GM12878 (cell line): ENCODE measurements around the gene OR52N5. TPM values are rescaled to one million over a fixed set of nuclear protein-coding genes. Genes with fewer than 3 reads are reported as not detected.

ENCODE experiments used
- ATAC-seq: fragments of 200-7000 bp; cut with Tn5 transposase; 3 replicates; pipeline ENCODE4 v1.9.1; 2020; ENCODE audit warnings: mild to moderate bottlenecking, moderate library complexity
- BruUV-seq: library from RNA; stranded (reverse); fragments of 400-500 nt; replicated peaks from 2 replicates; lab custom pipeline; 2021; lab: Mats Ljungman, UMichigan
- CTCF ChIA-PET: fragments of 300-600 bp; sonication (Branson Sonifier 250); formaldehyde crosslinking; extraction: SDS; loops from one replicate; lab custom pipeline; 2021; ENCODE audit warnings: inconsistent platforms; lab: Yijun Ruan, JAX
- POLR2A ChIA-PET: fragments of 350-600 bp; formaldehyde crosslinking; extraction: SDS; loops from one replicate; lab custom pipeline; 2021; ENCODE audit warnings: inconsistent platforms; lab: Charles Lee
- RAD21 ChIA-PET: fragments of 300-600 bp; sonication (Branson Sonifier 250); formaldehyde crosslinking; loops from one replicate; lab custom pipeline; 2023; ENCODE audit warnings: antibody characterized with exemption; ENCODE audit not compliant: unreplicated experiment; lab: Charles Lee
- SMC1A ChIA-PET: fragments of 300-600 bp; sonication (Branson Sonifier 250); formaldehyde crosslinking; loops from one replicate; lab custom pipeline; 2023; ENCODE audit not compliant: unreplicated experiment, uncharacterized antibody; lab: Charles Lee
- DNase-seq: peaks from one replicate; pipeline ENCODE4 v3.0.0-alpha.2; 2011; ENCODE audit warnings: low read depth, low spot score
- FAIRE-seq: peaks from 3 replicates; lab custom pipeline; 2011; peaks lifted over from hg19 to GRCh38; lab: Jason Lieb, UNC
- H2AFZ ChIP-seq: 2 replicates; pipeline ENCODE4 v1.6.0; 2011; ENCODE audit warnings: low read depth, low read length, control low read depth; ENCODE audit not compliant: control insufficient read depth
- H3K27ac ChIP-seq: 2 replicates; pipeline ENCODE4 v1.5.1; 2011; ENCODE audit warnings: control low read depth; ENCODE audit not compliant: control insufficient read depth, insufficient read depth
- H3K27me3 ChIP-seq, 2 experiments: replicated peaks in 1 of 2; 2 replicates each; pipeline versions ENCODE4 v1.6.0 to v1.6.1; 2011; ENCODE audit warnings: low read length in 1 of 2; ENCODE audit not compliant: control insufficient read depth in 2 of 2, insufficient read depth in 2 of 2
- H3K36me3 ChIP-seq, 2 experiments: 2 replicates each; pipeline ENCODE4 v1.5.1; 2011; ENCODE audit warnings: low read length in 1 of 2; ENCODE audit not compliant: control insufficient read depth in 2 of 2, insufficient read depth in 2 of 2
- H3K4me1 ChIP-seq: 2 replicates; pipeline ENCODE4 v1.6.1; 2011; ENCODE audit warnings: mild to moderate bottlenecking, low read length, moderate library complexity, mixed read lengths; ENCODE audit not compliant: control insufficient read depth, insufficient read depth
- H3K4me2 ChIP-seq: 2 replicates; pipeline ENCODE4 v1.6.0; 2011; ENCODE audit warnings: control low read depth; ENCODE audit not compliant: control insufficient read depth, insufficient read depth
- H3K4me3 ChIP-seq: fragments of 200-600 bp; sonication (generic); 2 replicates; pipeline ENCODE4 v1.5.1; 2016
- H3K79me2 ChIP-seq: 2 replicates; pipeline ENCODE4 v1.6.0; 2011; ENCODE audit warnings: low read length; ENCODE audit not compliant: control insufficient read depth, insufficient read depth
- H3K9ac ChIP-seq: 2 replicates; pipeline ENCODE4 v1.8.0; 2011; ENCODE audit warnings: low read length, control low read depth, mixed read lengths; ENCODE audit not compliant: control insufficient read depth, insufficient read depth
- H3K9me3 ChIP-seq: replicated peaks from 3 replicates; pipeline ENCODE4 v1.5.1; 2011; ENCODE audit warnings: mild to moderate bottlenecking, low read length; ENCODE audit not compliant: control insufficient read depth, insufficient read depth
- H4K20me1 ChIP-seq: 2 replicates; pipeline ENCODE4 v1.6.0; 2011; ENCODE audit not compliant: control insufficient read depth, insufficient read depth
- KDM1A ChIP-seq: fragments of 200-600 bp; sonication (generic); IDR thresholded peaks from 2 replicates; pipeline ENCODE4 v1.6.1; 2016; ENCODE audit warnings: borderline replicate concordance
- MTA3 ChIP-seq: IDR thresholded peaks from 2 replicates; pipeline ENCODE4 v1.6.1; 2012; ENCODE audit warnings: low read length, inconsistent platforms, borderline replicate concordance
- YBX1 ChIP-seq: fragments of 450-650 bp; IDR thresholded peaks from 2 replicates; pipeline ENCODE4 v1.6.1; 2016; ENCODE audit warnings: antibody characterized with exemption
- ZBED1 ChIP-seq: IDR thresholded peaks from 2 replicates; pipeline ENCODE4 v1.6.1; 2016; ENCODE audit warnings: borderline replicate concordance
- ZNF384 ChIP-seq: IDR thresholded peaks from 2 replicates; pipeline ENCODE4 v1.6.1; 2012; ENCODE audit warnings: low read depth, mild to moderate bottlenecking, low read length, improper control_type of control experiment, borderline replicate concordance
- ZSCAN29 ChIP-seq: fragments of 450-650 bp; IDR thresholded peaks from 2 replicates; pipeline ENCODE4 v1.6.1; 2017; ENCODE audit warnings: mild to moderate bottlenecking, moderate library complexity
- WGBS: methylation state at CpG from one replicate; pipeline ENCODE4 v1.1.6; 2016; ENCODE audit warnings: low lambda C conversion rate; ENCODE audit not compliant: insufficient replicate concordance, insufficient coverage; ENCODE audit errors: missing lambda C conversion rate; 5-methylcytosine and 5-hydroxymethylcytosine counted together
- in situ Hi-C: fragments of 300-500 bp; cut with MboI; formaldehyde crosslinking; loops from 9 replicates; pipeline ENCODE4 v1.14.3; 2018; ENCODE audit warnings: mixed read lengths
- intact Hi-C: fragments of 100-400 bp; cut with micrococcal nuclease; formaldehyde crosslinking; loops from one replicate; pipeline ENCODE4 v1.14.2; 2022; ENCODE audit not compliant: unreplicated experiment
- polyA plus RNA-seq, 11 experiments: library from polyadenylated mRNA; depleted of rRNA in 4 of 11; unstranded in 6 of 11; stranded (reverse) in 5 of 11; fragments of >200 nt; fragmentation: Nextera tagmentation in 4 of 11; fragmentation: Illumina TruSeq in 1 of 11; extraction: Ambion mirVana in 4 of 11; extraction: Trizol in 1 of 11; gene quantifications; 1 replicate in 1 of 11; 2 replicates in 10 of 11; pipeline versions ENCODE4 v1.2.1 to v1.2.3, GENCODE V29; 2011 to 2016; ENCODE audit warnings: inconsistent platforms in 2 of 11, missing spikeins in 2 of 11, low read depth in 1 of 11
- total RNA-seq, 4 experiments: library from RNA; depleted of rRNA in 3 of 4; stranded (reverse); fragments of >200 nt in 3 of 4; fragmentation: Illumina TruSeq in 1 of 4; extraction: Trizol in 1 of 4; gene quantifications; 2 replicates each; pipeline versions ENCODE4 v1.2.1 to v1.2.3, GENCODE V29; 2013 to 2021
- TF ChIP-seq, protein P1 (sequence below): fragments of 450-650 bp; IDR thresholded peaks from 2 replicates; pipeline ENCODE4 v1.6.1; 2016; ENCODE audit warnings: mild to moderate bottlenecking
- TF ChIP-seq, protein P2 (sequence below): fragments of 450-650 bp; formaldehyde crosslinking; IDR thresholded peaks from 2 replicates; pipeline ENCODE4 v1.4.0; 2022; ENCODE audit warnings: mild to moderate bottlenecking, moderate library complexity
- TF ChIP-seq, protein P3 (sequence below): fragments of 450-650 bp; formaldehyde crosslinking; IDR thresholded peaks from 2 replicates; pipeline ENCODE4 v1.4.0; 2020; ENCODE audit warnings: mild to moderate bottlenecking, moderate library complexity
- TF ChIP-seq, protein P4 (sequence below): IDR thresholded peaks from 2 replicates; pipeline ENCODE4 v1.6.1; 2012; ENCODE audit warnings: mild to moderate bottlenecking, low read depth, low read length

OR52N5 gene
- total and polyA plus RNA-seq, 10 of the 15 experiments (the other 5 are each of a cell fraction or from before 2014, with no cell fraction given), result not detected

DNA sequence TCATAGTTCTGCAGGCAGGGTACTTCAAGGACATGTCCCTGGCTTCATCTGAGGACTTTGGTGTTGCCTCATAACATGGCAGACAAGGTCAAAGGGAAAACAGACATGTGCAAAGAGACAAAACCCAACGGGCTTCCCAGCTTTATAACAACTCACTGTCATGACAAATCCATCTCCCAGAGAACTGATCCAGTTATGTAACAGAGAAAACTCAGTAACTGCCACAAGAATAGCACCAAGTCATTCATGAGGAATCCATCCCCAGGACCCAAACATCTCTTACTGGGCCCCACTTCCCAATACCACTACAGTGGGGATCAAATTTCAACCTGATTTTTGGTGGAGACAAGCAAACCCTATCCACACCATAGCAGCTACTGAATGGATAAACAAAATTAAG is 16.1 kb downstream of the OR52N5 start:
- in situ Hi-C loops (no loop called here), intact Hi-C loops (no loop called here)
- Histone ChIP-seq H3K9me3 (no peaks in the 10 kb centered on the region), H3K9ac (no peak overlapping the region), H2AFZ (no peak overlapping the region), H3K36me3 (no peaks in the 10 kb centered on the region), H3K4me2 (no peak overlapping the region), H3K27me3 (no peaks in the 10 kb centered on the region), H3K27ac (no peak overlapping the region), H3K79me2 (no peaks in the 10 kb centered on the region), H3K4me3 (no peak overlapping the region), H4K20me1 (no peaks in the 10 kb centered on the region), H3K4me1 (no peaks in the 10 kb centered on the region)
- ChIA-PET RAD21 (no interaction called here), CTCF (no interaction called here), POLR2A (no interaction called here), SMC1A (interaction anchor here (1.0 kb wide), 1 partner anchor 156 kb away, joined by 3 read pairs; no protein-coding TSS in a partner anchor)
- no peak for ATAC-seq
- no peak for FAIRE-seq
- 0% methylated on average over 1 of the region's 1 CpG for WGBS
- TF ChIP-seq KDM1A (no peak), ZBED1 (no peak), MTA3 (no peak), ZSCAN29 (no peak), ZNF384 (no peak), YBX1 (no peak)
- TF ChIP-seq, protein P1, sequence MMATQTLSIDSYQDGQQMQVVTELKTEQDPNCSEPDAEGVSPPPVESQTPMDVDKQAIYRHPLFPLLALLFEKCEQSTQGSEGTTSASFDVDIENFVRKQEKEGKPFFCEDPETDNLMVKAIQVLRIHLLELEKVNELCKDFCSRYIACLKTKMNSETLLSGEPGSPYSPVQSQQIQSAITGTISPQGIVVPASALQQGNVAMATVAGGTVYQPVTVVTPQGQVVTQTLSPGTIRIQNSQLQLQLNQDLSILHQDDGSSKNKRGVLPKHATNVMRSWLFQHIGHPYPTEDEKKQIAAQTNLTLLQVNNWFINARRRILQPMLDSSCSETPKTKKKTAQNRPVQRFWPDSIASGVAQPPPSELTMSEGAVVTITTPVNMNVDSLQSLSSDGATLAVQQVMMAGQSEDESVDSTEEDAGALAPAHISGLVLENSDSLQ, result no peak
- TF ChIP-seq, protein P2, sequence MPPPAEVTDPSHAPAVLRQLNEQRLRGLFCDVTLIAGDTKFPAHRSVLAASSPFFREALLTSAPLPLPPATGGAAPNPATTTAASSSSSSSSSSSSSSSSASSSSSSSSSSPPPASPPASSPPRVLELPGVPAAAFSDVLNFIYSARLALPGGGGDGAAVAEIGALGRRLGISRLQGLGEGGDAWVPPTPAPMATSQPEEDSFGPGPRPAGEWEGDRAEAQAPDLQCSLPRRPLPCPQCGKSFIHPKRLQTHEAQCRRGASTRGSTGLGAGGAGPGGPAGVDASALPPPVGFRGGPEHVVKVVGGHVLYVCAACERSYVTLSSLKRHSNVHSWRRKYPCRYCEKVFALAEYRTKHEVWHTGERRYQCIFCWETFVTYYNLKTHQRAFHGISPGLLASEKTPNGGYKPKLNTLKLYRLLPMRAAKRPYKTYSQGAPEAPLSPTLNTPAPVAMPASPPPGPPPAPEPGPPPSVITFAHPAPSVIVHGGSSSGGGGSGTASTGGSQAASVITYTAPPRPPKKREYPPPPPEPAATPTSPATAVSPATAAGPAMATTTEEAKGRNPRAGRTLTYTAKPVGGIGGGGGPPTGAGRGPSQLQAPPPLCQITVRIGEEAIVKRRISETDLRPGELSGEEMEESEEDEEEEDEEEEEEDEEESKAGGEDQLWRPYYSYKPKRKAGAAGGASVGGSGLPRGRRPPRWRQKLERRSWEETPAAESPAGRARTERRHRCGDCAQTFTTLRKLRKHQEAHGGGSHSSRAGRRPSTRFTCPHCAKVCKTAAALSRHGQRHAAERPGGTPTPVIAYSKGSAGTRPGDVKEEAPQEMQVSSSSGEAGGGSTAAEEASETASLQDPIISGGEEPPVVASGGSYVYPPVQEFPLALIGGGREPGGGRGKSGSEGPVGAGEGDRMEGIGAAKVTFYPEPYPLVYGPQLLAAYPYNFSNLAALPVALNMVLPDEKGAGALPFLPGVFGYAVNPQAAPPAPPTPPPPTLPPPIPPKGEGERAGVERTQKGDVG (CRISPR knock-in tag), result no peak
- TF ChIP-seq, protein P3, sequence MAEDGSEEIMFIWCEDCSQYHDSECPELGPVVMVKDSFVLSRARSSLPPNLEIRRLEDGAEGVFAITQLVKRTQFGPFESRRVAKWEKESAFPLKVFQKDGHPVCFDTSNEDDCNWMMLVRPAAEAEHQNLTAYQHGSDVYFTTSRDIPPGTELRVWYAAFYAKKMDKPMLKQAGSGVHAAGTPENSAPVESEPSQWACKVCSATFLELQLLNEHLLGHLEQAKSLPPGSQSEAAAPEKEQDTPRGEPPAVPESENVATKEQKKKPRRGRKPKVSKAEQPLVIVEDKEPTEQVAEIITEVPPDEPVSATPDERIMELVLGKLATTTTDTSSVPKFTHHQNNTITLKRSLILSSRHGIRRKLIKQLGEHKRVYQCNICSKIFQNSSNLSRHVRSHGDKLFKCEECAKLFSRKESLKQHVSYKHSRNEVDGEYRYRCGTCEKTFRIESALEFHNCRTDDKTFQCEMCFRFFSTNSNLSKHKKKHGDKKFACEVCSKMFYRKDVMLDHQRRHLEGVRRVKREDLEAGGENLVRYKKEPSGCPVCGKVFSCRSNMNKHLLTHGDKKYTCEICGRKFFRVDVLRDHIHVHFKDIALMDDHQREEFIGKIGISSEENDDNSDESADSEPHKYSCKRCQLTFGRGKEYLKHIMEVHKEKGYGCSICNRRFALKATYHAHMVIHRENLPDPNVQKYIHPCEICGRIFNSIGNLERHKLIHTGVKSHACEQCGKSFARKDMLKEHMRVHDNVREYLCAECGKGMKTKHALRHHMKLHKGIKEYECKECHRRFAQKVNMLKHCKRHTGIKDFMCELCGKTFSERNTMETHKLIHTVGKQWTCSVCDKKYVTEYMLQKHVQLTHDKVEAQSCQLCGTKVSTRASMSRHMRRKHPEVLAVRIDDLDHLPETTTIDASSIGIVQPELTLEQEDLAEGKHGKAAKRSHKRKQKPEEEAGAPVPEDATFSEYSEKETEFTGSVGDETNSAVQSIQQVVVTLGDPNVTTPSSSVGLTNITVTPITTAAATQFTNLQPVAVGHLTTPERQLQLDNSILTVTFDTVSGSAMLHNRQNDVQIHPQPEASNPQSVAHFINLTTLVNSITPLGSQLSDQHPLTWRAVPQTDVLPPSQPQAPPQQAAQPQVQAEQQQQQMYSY (CRISPR knock-in tag), result no peak
- TF ChIP-seq, protein P4, sequence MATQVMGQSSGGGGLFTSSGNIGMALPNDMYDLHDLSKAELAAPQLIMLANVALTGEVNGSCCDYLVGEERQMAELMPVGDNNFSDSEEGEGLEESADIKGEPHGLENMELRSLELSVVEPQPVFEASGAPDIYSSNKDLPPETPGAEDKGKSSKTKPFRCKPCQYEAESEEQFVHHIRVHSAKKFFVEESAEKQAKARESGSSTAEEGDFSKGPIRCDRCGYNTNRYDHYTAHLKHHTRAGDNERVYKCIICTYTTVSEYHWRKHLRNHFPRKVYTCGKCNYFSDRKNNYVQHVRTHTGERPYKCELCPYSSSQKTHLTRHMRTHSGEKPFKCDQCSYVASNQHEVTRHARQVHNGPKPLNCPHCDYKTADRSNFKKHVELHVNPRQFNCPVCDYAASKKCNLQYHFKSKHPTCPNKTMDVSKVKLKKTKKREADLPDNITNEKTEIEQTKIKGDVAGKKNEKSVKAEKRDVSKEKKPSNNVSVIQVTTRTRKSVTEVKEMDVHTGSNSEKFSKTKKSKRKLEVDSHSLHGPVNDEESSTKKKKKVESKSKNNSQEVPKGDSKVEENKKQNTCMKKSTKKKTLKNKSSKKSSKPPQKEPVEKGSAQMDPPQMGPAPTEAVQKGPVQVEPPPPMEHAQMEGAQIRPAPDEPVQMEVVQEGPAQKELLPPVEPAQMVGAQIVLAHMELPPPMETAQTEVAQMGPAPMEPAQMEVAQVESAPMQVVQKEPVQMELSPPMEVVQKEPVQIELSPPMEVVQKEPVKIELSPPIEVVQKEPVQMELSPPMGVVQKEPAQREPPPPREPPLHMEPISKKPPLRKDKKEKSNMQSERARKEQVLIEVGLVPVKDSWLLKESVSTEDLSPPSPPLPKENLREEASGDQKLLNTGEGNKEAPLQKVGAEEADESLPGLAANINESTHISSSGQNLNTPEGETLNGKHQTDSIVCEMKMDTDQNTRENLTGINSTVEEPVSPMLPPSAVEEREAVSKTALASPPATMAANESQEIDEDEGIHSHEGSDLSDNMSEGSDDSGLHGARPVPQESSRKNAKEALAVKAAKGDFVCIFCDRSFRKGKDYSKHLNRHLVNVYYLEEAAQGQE, result no peak
- no peak for DNase-seq
- no TSS peak for BruUV-seq
